ENCODE results near the gene TUBD1. TPM values are rescaled to one million over a fixed set of nuclear protein-coding genes. Genes with fewer than 3 reads are reported as not detected.

The TUBD1 gene
- total and polyA plus RNA-seq, 12 donors, result 4.0 to 10.4 (median 6.6) TPM

GRCh38 chr17:59815965-59816364, 76.8 kb downstream of the TUBD1 start:
- WGBS, 2 donors, result 45 to 97% methylated on average over 1 of the region's 1 CpG
- ATAC-seq, result no peak
- DNase-seq, result no peak
- Histone ChIP-seq H3K36me3 (peaks cover 0 to 83% (median 10%) of the 10 kb centered on the region in 9 donors), H3K9me3 (no peaks in the 10 kb centered on the region), H3K4me3 (no peak overlapping the region), H3K27ac (peak overlapping the region in 1 of 10 donors; percentile 49), H3K4me1 (peaks cover 0 to 28% (median 0%) of the 10 kb centered on the region in 9 donors), H3K27me3 (no peaks in the 10 kb centered on the region)
- intact Hi-C loops (cut with DNase I), result no loop called here
- no peak for TF ChIP-seq CTCF (IDR thresholded peaks at IDR 0.05)

- Histone ChIP-seq H3K36me3 (peaks cover 0 to 88% (median 17%) of the 10 kb centered on the region in 9 donors), H3K27ac (peak overlapping the region in 1 of 10 donors; percentile 12), H3K27me3 (no peaks in the 10 kb centered on the region), H3K9me3 (no peaks in the 10 kb centered on the region), H3K4me3 (no peak overlapping the region), H3K4me1 (peaks cover 0 to 29% (median 0%) of the 10 kb centered on the region in 9 donors)
- no peak for ATAC-seq
- 87 to 89% methylated on average over 3 of the region's 3 CpGs for WGBS, 2 donors
- TF ChIP-seq CTCF (IDR thresholded peaks at IDR 0.05), result no peak
- intact Hi-C loops (cut with DNase I), result no loop called here
- DNase-seq, result no peak
Observed at GRCh38 chr17:59814685-59815084, 78.1 kb downstream of the TUBD1 start.

- intact Hi-C loops (cut with DNase I), result no loop called here
- H3K36me3 ChIP-seq, result peaks cover 0 to 84% (median 17%) of the 10 kb centered on the region in 9 donors
- 95 to 98% methylated on average over 1 of the region's 1 CpG for WGBS, 2 donors
- H3K4me1 ChIP-seq, result peaks cover 0 to 29% (median 0%) of the 10 kb centered on the region in 9 donors
- no peaks in the 10 kb centered on the region for H3K27me3 ChIP-seq
- H3K9me3 ChIP-seq, result no peaks in the 10 kb centered on the region
- H3K4me3 ChIP-seq, result no peak overlapping the region
- ATAC-seq (no peak), DNase-seq (no peak)
- no peak for TF ChIP-seq CTCF (IDR thresholded peaks at IDR 0.05)
- peak overlapping the region in 1 of 10 donors; percentile 12 for H3K27ac ChIP-seq
Observed at GRCh38 chr17:59814276-59814675, 78.5 kb downstream of the TUBD1 start.

GRCh38 chr17:59812139-59812538, 80.6 kb downstream of the TUBD1 start:
- H3K36me3 ChIP-seq, result peaks cover 0 to 70% (median 11%) of the 10 kb centered on the region in 9 donors
- H3K27me3 ChIP-seq, result no peaks in the 10 kb centered on the region
- H3K9me3 ChIP-seq, result no peaks in the 10 kb centered on the region
- peaks cover 0 to 39% (median 0%) of the 10 kb centered on the region in 9 donors for H3K4me1 ChIP-seq
- DNase-seq, result no peak
- intact Hi-C loops (cut with DNase I), result no loop called here
- no peak for ATAC-seq
- TF ChIP-seq CTCF (IDR thresholded peaks at IDR 0.05), result no peak
- no peak overlapping the region for H3K27ac ChIP-seq
- no peak overlapping the region for H3K4me3 ChIP-seq
- 88 to 91% methylated on average over 3 of the region's 3 CpGs for WGBS, 2 donors

All from heart right ventricle (tissue), 16 donors.